WTC11 (cell line): Measurements from ENCODE around the gene CRAMP1.
"Not testable (repeated sequence)": the region's sequence is repeated elsewhere in the genome, so short reads cannot be mapped to it uniquely, and the experiment has no call there.

ENCODE experiments used
- GTF2I ChIP-seq: fragments of 250-450 bp; sonication (Bioruptor Pico); conservative IDR thresholded peaks from 2 replicates; pipeline ENCODE4 v1.4.0; 2021; ENCODE audit warnings: mild to moderate bottlenecking
- SP1 ChIP-seq: sonication (generic); formaldehyde crosslinking; conservative IDR thresholded peaks from 2 replicates; pipeline ENCODE4 v1.8.1; 2022; ENCODE audit warnings: missing genetic modification reagents
- TEAD1 ChIP-seq: sonication (generic); formaldehyde crosslinking; IDR thresholded peaks from 2 replicates; pipeline ENCODE4 v1.8.0; 2022; ENCODE audit warnings: mild to moderate bottlenecking, missing genetic modification reagents
- TF ChIP-seq, protein P1 (sequence below): fragments of 200-600 bp; IDR thresholded peaks from 2 replicates; pipeline ENCODE4 v1.8.0; 2022; ENCODE audit warnings: antibody characterized with exemption
- TF ChIP-seq, protein P2 (sequence below): sonication (generic); formaldehyde crosslinking; IDR thresholded peaks from 2 replicates; pipeline ENCODE4 v1.8.1; 2023; ENCODE audit warnings: mild to moderate bottlenecking, moderate library complexity, missing genetic modification reagents
- TF ChIP-seq, protein P3 (sequence below): sonication (generic); formaldehyde crosslinking; conservative IDR thresholded peaks from 2 replicates; pipeline ENCODE4 v1.8.1; 2022; ENCODE audit warnings: mild to moderate bottlenecking, missing genetic modification reagents
- TF ChIP-seq, protein P4 (sequence below): sonication (generic); formaldehyde crosslinking; IDR thresholded peaks from 2 replicates; pipeline ENCODE4 v1.8.0; 2023; ENCODE audit warnings: missing genetic modification reagents
- TF ChIP-seq, protein P5 (sequence below): sonication (generic); formaldehyde crosslinking; IDR thresholded peaks from 2 replicates; pipeline ENCODE4 v1.8.1; 2023; ENCODE audit warnings: mild to moderate bottlenecking, missing genetic modification reagents, moderate library complexity
- TF ChIP-seq, protein P6 (sequence below): sonication (generic); formaldehyde crosslinking; IDR thresholded peaks from 2 replicates; pipeline ENCODE4 v1.8.1; 2022; ENCODE audit warnings: low read depth, mild to moderate bottlenecking, moderate library complexity, missing genetic modification reagents, borderline replicate concordance
- TF ChIP-seq, protein P7 (sequence below): fragments of 250-450 bp; sonication (Bioruptor Pico); IDR thresholded peaks from 2 replicates; pipeline ENCODE4 v1.9.0; 2021; ENCODE audit warnings: mild to moderate bottlenecking, borderline replicate concordance

DNA sequence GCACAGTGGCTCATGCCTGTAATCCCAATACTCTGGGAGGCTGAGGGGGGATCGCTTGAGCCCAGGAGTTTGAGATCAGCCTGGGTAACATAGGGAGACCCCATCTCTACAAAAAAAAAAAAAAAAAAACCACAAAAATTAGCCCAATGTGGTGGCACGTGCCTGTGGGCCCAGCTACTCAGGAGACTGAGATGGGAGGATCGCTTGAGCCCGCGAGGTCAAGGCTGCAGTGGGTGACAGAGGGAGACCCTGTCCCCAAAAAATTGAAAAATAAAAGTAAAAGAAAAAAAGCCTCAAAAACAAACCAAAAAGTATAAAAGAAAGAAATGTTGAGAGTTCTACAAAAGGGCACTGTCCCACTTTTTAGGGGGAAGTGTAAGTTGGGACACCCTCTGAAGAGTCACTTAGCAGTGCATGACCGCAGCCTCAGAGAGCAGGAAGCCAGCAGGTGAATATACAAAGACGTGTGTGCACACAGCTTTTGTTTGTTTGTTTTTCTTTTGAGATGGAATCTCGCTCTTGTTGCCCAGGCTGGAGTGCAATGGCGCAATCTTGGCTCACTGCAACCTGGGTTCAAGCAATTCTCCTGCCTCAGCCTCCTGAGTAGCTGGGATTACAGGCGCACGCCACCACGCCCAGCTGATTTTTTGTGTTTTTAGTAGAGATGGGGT lies 107.5 kb downstream of the CRAMP1 start:
- TF ChIP-seq TEAD1, GTF2I, SP1 (CRISPR knock-in tag): not testable (repeated sequence)
- TF ChIP-seq, protein P1, sequence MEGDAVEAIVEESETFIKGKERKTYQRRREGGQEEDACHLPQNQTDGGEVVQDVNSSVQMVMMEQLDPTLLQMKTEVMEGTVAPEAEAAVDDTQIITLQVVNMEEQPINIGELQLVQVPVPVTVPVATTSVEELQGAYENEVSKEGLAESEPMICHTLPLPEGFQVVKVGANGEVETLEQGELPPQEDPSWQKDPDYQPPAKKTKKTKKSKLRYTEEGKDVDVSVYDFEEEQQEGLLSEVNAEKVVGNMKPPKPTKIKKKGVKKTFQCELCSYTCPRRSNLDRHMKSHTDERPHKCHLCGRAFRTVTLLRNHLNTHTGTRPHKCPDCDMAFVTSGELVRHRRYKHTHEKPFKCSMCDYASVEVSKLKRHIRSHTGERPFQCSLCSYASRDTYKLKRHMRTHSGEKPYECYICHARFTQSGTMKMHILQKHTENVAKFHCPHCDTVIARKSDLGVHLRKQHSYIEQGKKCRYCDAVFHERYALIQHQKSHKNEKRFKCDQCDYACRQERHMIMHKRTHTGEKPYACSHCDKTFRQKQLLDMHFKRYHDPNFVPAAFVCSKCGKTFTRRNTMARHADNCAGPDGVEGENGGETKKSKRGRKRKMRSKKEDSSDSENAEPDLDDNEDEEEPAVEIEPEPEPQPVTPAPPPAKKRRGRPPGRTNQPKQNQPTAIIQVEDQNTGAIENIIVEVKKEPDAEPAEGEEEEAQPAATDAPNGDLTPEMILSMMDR, result not testable (repeated sequence)
- TF ChIP-seq, protein P2, sequence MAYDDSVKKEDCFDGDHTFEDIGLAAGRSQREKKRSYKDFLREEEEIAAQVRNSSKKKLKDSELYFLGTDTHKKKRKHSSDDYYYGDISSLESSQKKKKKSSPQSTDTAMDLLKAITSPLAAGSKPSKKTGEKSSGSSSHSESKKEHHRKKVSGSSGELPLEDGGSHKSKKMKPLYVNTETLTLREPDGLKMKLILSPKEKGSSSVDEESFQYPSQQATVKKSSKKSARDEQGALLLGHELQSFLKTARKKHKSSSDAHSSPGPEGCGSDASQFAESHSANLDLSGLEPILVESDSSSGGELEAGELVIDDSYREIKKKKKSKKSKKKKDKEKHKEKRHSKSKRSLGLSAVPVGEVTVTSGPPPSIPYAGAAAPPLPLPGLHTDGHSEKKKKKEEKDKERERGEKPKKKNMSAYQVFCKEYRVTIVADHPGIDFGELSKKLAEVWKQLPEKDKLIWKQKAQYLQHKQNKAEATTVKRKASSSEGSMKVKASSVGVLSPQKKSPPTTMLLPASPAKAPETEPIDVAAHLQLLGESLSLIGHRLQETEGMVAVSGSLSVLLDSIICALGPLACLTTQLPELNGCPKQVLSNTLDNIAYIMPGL, result not testable (repeated sequence)
- TF ChIP-seq, protein P3, sequence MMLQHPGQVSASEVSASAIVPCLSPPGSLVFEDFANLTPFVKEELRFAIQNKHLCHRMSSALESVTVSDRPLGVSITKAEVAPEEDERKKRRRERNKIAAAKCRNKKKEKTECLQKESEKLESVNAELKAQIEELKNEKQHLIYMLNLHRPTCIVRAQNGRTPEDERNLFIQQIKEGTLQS (CRISPR knock-in tag), result not testable (repeated sequence)
- TF ChIP-seq, protein P4, sequence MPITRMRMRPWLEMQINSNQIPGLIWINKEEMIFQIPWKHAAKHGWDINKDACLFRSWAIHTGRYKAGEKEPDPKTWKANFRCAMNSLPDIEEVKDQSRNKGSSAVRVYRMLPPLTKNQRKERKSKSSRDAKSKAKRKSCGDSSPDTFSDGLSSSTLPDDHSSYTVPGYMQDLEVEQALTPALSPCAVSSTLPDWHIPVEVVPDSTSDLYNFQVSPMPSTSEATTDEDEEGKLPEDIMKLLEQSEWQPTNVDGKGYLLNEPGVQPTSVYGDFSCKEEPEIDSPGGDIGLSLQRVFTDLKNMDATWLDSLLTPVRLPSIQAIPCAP (CRISPR knock-in tag), result not testable (repeated sequence)
- TF ChIP-seq, protein P5, sequence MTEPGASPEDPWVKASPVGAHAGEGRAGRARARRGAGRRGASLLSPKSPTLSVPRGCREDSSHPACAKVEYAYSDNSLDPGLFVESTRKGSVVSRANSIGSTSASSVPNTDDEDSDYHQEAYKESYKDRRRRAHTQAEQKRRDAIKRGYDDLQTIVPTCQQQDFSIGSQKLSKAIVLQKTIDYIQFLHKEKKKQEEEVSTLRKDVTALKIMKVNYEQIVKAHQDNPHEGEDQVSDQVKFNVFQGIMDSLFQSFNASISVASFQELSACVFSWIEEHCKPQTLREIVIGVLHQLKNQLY, result not testable (repeated sequence)
- TF ChIP-seq, protein P6, sequence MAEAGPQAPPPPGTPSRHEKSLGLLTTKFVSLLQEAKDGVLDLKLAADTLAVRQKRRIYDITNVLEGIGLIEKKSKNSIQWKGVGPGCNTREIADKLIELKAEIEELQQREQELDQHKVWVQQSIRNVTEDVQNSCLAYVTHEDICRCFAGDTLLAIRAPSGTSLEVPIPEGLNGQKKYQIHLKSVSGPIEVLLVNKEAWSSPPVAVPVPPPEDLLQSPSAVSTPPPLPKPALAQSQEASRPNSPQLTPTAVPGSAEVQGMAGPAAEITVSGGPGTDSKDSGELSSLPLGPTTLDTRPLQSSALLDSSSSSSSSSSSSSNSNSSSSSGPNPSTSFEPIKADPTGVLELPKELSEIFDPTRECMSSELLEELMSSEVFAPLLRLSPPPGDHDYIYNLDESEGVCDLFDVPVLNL (CRISPR knock-in tag), result not testable (repeated sequence)
- TF ChIP-seq, protein P7, sequence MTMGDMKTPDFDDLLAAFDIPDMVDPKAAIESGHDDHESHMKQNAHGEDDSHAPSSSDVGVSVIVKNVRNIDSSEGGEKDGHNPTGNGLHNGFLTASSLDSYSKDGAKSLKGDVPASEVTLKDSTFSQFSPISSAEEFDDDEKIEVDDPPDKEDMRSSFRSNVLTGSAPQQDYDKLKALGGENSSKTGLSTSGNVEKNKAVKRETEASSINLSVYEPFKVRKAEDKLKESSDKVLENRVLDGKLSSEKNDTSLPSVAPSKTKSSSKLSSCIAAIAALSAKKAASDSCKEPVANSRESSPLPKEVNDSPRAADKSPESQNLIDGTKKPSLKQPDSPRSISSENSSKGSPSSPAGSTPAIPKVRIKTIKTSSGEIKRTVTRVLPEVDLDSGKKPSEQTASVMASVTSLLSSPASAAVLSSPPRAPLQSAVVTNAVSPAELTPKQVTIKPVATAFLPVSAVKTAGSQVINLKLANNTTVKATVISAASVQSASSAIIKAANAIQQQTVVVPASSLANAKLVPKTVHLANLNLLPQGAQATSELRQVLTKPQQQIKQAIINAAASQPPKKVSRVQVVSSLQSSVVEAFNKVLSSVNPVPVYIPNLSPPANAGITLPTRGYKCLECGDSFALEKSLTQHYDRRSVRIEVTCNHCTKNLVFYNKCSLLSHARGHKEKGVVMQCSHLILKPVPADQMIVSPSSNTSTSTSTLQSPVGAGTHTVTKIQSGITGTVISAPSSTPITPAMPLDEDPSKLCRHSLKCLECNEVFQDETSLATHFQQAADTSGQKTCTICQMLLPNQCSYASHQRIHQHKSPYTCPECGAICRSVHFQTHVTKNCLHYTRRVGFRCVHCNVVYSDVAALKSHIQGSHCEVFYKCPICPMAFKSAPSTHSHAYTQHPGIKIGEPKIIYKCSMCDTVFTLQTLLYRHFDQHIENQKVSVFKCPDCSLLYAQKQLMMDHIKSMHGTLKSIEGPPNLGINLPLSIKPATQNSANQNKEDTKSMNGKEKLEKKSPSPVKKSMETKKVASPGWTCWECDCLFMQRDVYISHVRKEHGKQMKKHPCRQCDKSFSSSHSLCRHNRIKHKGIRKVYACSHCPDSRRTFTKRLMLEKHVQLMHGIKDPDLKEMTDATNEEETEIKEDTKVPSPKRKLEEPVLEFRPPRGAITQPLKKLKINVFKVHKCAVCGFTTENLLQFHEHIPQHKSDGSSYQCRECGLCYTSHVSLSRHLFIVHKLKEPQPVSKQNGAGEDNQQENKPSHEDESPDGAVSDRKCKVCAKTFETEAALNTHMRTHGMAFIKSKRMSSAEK (CRISPR knock-in tag), result not testable (repeated sequence)
